Nephron progenitor cell (in vitro differentiated cells): ENCODE results near the gene RPS6KA4.
"Not testable (repeated sequence)": the region's sequence is repeated elsewhere in the genome, so short reads cannot be mapped to it uniquely, and the experiment has no call there.

ENCODE experiments used
- DNase-seq: peaks from one replicate; pipeline ENCODE4 v3.0.0; 2021
- H3K27ac Mint-ChIP-seq: 2 replicates; pipeline ENCODE4 v1.8.0; 2021; ENCODE audit warnings: mild to moderate bottlenecking, moderate library complexity, mixed read lengths
- H3K27me3 Mint-ChIP-seq: 2 replicates; pipeline ENCODE4 v1.8.0; 2021; ENCODE audit warnings: mild to moderate bottlenecking, low read depth, mixed read lengths; ENCODE audit not compliant: poor library complexity
- H3K36me3 Mint-ChIP-seq: 2 replicates; pipeline ENCODE4 v1.8.0; 2021; ENCODE audit warnings: low read depth, mixed read lengths
- H3K4me1 Mint-ChIP-seq: 2 replicates; pipeline ENCODE4 v1.8.0; 2021; ENCODE audit warnings: mixed read lengths
- H3K4me3 Mint-ChIP-seq: 2 replicates; pipeline ENCODE4 v1.8.0; 2021; ENCODE audit warnings: mild to moderate bottlenecking, moderate library complexity, mixed read lengths
- H3K9me3 Mint-ChIP-seq: 2 replicates; pipeline ENCODE4 v1.8.0; 2021; ENCODE audit warnings: mild to moderate bottlenecking, moderate library complexity, mixed read lengths
- TF ChIP-seq, protein P1 (sequence below): fragments of 200-600 bp; sonication (generic); IDR thresholded peaks from 2 replicates; pipeline ENCODE4 v1.5.0; 2021; ENCODE audit warnings: antibody characterized with exemption

The RPS6KA4 gene

GRCh38 chr11:64415996-64416728 lies 57.2 kb downstream of the RPS6KA4 start:
- H3K36me3 Mint-ChIP-seq: no peaks in the 10 kb centered on the region
- DNase-seq: no peak
- peaks cover 10% of the 10 kb centered on the region for H3K9me3 Mint-ChIP-seq
- peaks cover 5% of the 10 kb centered on the region for H3K27me3 Mint-ChIP-seq
- TF ChIP-seq, protein P1, sequence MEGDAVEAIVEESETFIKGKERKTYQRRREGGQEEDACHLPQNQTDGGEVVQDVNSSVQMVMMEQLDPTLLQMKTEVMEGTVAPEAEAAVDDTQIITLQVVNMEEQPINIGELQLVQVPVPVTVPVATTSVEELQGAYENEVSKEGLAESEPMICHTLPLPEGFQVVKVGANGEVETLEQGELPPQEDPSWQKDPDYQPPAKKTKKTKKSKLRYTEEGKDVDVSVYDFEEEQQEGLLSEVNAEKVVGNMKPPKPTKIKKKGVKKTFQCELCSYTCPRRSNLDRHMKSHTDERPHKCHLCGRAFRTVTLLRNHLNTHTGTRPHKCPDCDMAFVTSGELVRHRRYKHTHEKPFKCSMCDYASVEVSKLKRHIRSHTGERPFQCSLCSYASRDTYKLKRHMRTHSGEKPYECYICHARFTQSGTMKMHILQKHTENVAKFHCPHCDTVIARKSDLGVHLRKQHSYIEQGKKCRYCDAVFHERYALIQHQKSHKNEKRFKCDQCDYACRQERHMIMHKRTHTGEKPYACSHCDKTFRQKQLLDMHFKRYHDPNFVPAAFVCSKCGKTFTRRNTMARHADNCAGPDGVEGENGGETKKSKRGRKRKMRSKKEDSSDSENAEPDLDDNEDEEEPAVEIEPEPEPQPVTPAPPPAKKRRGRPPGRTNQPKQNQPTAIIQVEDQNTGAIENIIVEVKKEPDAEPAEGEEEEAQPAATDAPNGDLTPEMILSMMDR: no peak
- no peak overlapping the region for H3K27ac Mint-ChIP-seq
- peaks cover 22% of the 10 kb centered on the region for H3K4me1 Mint-ChIP-seq
- H3K4me3 Mint-ChIP-seq: no peak overlapping the region

- H3K27me3 Mint-ChIP-seq, H3K4me3 Mint-ChIP-seq, H3K36me3 Mint-ChIP-seq, H3K27ac Mint-ChIP-seq, DNase-seq: not testable (repeated sequence)
- H3K4me1 Mint-ChIP-seq: peaks cover 17% of the 10 kb centered on the region
- H3K9me3 Mint-ChIP-seq: peaks cover 29% of the 10 kb centered on the region
These were observed 59.3 kb downstream of the RPS6KA4 start for GRCh38 chr11:64418233-64418632.

DNA sequence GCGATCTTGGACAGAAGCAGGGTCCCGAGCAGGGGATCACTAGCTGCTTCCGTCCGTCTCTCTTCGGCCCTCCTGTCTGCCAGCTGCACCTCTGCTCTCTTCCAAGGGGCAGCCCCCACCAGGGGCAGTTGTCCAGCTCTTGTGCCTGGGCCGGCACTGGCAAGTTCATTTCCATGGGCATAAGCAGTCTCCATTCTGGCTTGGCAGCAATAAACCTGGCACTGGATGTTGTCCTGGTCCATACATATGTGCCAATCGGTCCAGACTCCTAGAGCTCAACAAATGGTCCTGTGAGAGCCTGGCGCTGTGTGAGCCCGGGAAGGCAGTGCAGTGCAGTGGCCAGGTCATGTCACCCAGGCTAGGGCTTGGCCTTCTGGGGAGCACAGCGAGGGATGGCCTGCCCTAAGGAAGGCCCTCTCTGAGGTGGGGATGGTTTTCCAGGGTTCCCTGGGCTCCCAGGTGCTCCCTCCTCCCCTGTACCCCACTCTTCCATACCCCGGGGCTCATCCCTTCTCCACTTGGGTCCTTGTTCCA lies 60.4 kb downstream of the RPS6KA4 start:
- Mint-ChIP-seq H3K27me3 (peaks cover 12% of the 10 kb centered on the region), H3K36me3 (no peaks in the 10 kb centered on the region), H3K9me3 (peaks cover 32% of the 10 kb centered on the region), H3K4me3 (no peak overlapping the region), H3K4me1 (peaks cover 14% of the 10 kb centered on the region), H3K27ac (no peak overlapping the region)
- DNase-seq: no peak
- TF ChIP-seq, protein P1: no peak

- Mint-ChIP-seq H3K4me1 (peaks cover 10% of the 10 kb centered on the region), H3K4me3 (no peak overlapping the region), H3K9me3 (peaks cover 32% of the 10 kb centered on the region), H3K27me3 (peaks cover 12% of the 10 kb centered on the region), H3K36me3 (no peaks in the 10 kb centered on the region), H3K27ac (no peak overlapping the region)
- no peak for DNase-seq
- TF ChIP-seq, protein P1: no peak
These were observed 61.0 kb downstream of the RPS6KA4 start for GRCh38 chr11:64419818-64420485.
